GM23338 (cell line): ENCODE results near the gene LYZL1. TPM values are rescaled to one million over a fixed set of nuclear protein-coding genes. Genes with fewer than 3 reads are reported as not detected.
"Not testable (repeated sequence)": the region's sequence is repeated elsewhere in the genome, so short reads cannot be mapped to it uniquely, and the experiment has no call there.

Experiments used
- ATAC-seq: fragments of 200-7000 bp; cut with Tn5 transposase; 3 replicates; pipeline ENCODE4 v1.9.1; 2020
- DNase-seq: peaks from one replicate; pipeline ENCODE4 v3.0.0-alpha.2; 2015; ENCODE audit warnings: low spot score
- H2AFZ ChIP-seq: fragments of 200-600 bp; sonication (generic); 2 replicates; pipeline ENCODE4 v1.8.0; 2016; ENCODE audit warnings: antibody characterized with exemption, mild to moderate bottlenecking, moderate library complexity
- H3F3A ChIP-seq: fragments of 200-600 bp; sonication (generic); replicated peaks from 2 replicates; pipeline ENCODE4 v1.8.0; 2017; ENCODE audit warnings: antibody characterized with exemption, mixed run types, low read depth
- H3K27ac ChIP-seq: fragments of 200-600 bp; sonication (generic); 2 replicates; pipeline ENCODE4 v1.6.1; 2016; ENCODE audit warnings: low read depth
- H3K27me3 ChIP-seq: fragments of 200-600 bp; sonication (generic); 2 replicates; pipeline ENCODE4 v1.8.0; 2016; ENCODE audit warnings: mild to moderate bottlenecking, mixed run types, moderate library complexity; ENCODE audit not compliant: insufficient read depth
- H3K36me3 ChIP-seq: fragments of 200-600 bp; sonication (generic); 2 replicates; pipeline ENCODE4 v1.8.0; 2016; ENCODE audit warnings: mild to moderate bottlenecking; ENCODE audit not compliant: insufficient read depth
- H3K4me1 ChIP-seq: fragments of 200-600 bp; sonication (generic); 2 replicates; pipeline ENCODE4 v1.8.0; 2016; ENCODE audit warnings: mild to moderate bottlenecking, moderate library complexity; ENCODE audit not compliant: insufficient read depth
- H3K4me2 ChIP-seq: fragments of 200-600 bp; sonication (generic); 2 replicates; pipeline ENCODE4 v1.7.1; 2017; ENCODE audit warnings: mixed run types
- H3K4me3 ChIP-seq: fragments of 200-600 bp; sonication (generic); 2 replicates; pipeline ENCODE4 v1.6.1; 2016; ENCODE audit warnings: mixed run types
- H3K79me2 ChIP-seq: fragments of 200-600 bp; sonication (generic); replicated peaks from 2 replicates; pipeline ENCODE4 v1.8.0; 2017; ENCODE audit warnings: mild to moderate bottlenecking; ENCODE audit not compliant: insufficient read depth
- H3K9me2 ChIP-seq: fragments of 200-600 bp; sonication (generic); 2 replicates; pipeline ENCODE4 v1.8.0; 2017; ENCODE audit not compliant: insufficient read depth
- H4K20me1 ChIP-seq: fragments of 200-600 bp; sonication (generic); replicated peaks from 2 replicates; pipeline ENCODE4 v1.8.0; 2017; ENCODE audit warnings: mild to moderate bottlenecking; ENCODE audit not compliant: insufficient read depth
- H3K27ac Mint-ChIP-seq: 2 replicates; pipeline ENCODE4 v1.8.0; 2020; ENCODE audit warnings: inconsistent platforms, mild to moderate bottlenecking, moderate library complexity, mixed read lengths
- H3K27me3 Mint-ChIP-seq: 3 replicates; pipeline ENCODE4 v1.8.0; 2022; ENCODE audit warnings: low read depth, mild to moderate bottlenecking, moderate library complexity, mixed read lengths, inconsistent platforms; ENCODE audit not compliant: insufficient read depth, poor library complexity
- H3K36me3 Mint-ChIP-seq: 3 replicates; pipeline ENCODE4 v1.8.0; 2021; ENCODE audit warnings: low read depth, mild to moderate bottlenecking, inconsistent platforms, moderate library complexity, mixed read lengths
- H3K4me1 Mint-ChIP-seq: 3 replicates; pipeline ENCODE4 v1.8.0; 2020; ENCODE audit warnings: mild to moderate bottlenecking, inconsistent platforms, mixed read lengths
- H3K4me3 Mint-ChIP-seq: 3 replicates; pipeline ENCODE4 v1.8.0; 2021; ENCODE audit warnings: moderate library complexity, mild to moderate bottlenecking, inconsistent platforms, mixed read lengths
- H3K9me3 Mint-ChIP-seq: 3 replicates; pipeline ENCODE4 v1.8.0; 2020; ENCODE audit warnings: moderate library complexity, mild to moderate bottlenecking, inconsistent platforms, mixed read lengths
- CREB1 ChIP-seq: fragments of 250-450 bp; sonication (Bioruptor Pico); IDR thresholded peaks from 2 replicates; pipeline ENCODE4 v1.5.0; 2020; ENCODE audit warnings: low read depth, mild to moderate bottlenecking, moderate library complexity
- CTCF ChIP-seq, 2 experiments: fragments of 200-600 bp in 1 of 2; sonication (generic) in 1 of 2; conservative IDR thresholded peaks; 2 replicates each; pipeline versions ENCODE4 v1.5.1 to v1.6.1; 2016 to 2017; ENCODE audit warnings: antibody characterized with exemption in 2 of 2, low read depth in 2 of 2, mild to moderate bottlenecking in 2 of 2, moderate library complexity in 1 of 2
- ETS1 ChIP-seq: IDR thresholded peaks from 2 replicates; pipeline ENCODE4 v1.6.1; 2016; ENCODE audit warnings: antibody characterized with exemption
- EZH2 ChIP-seq: fragments of 200-600 bp; sonication (generic); IDR thresholded peaks from one replicate; pipeline ENCODE4 v1.8.0; 2017; ENCODE audit warnings: antibody characterized with exemption, mild to moderate bottlenecking, low read depth; ENCODE audit not compliant: unreplicated experiment
- EZH2phosphoT487 ChIP-seq: fragments of 200-600 bp; sonication (generic); IDR thresholded peaks from one replicate; pipeline ENCODE4 v1.8.1; 2018; ENCODE audit warnings: antibody characterized with exemption; ENCODE audit not compliant: unreplicated experiment
- JUNB ChIP-seq: IDR thresholded peaks from one replicate; pipeline ENCODE4 v1.6.1; 2016; ENCODE audit warnings: antibody characterized with exemption; ENCODE audit not compliant: unreplicated experiment
- NANOG ChIP-seq: IDR thresholded peaks from 2 replicates; pipeline ENCODE4 v1.6.1; 2016; ENCODE audit warnings: antibody characterized with exemption, borderline replicate concordance
- REST ChIP-seq: IDR thresholded peaks from one replicate; pipeline ENCODE4 v1.6.1; 2018; ENCODE audit warnings: antibody characterized with exemption; ENCODE audit not compliant: unreplicated experiment
- STAT1 ChIP-seq: IDR thresholded peaks from one replicate; pipeline ENCODE4 v1.6.1; 2016; ENCODE audit warnings: antibody characterized with exemption; ENCODE audit not compliant: unreplicated experiment
- ZNF331 ChIP-seq: fragments of 250-450 bp; sonication (Bioruptor Pico); IDR thresholded peaks from 2 replicates; pipeline ENCODE4 v1.5.0; 2020; ENCODE audit warnings: low read depth, mild to moderate bottlenecking, moderate library complexity
- polyA plus RNA-seq: library from polyadenylated mRNA; unstranded; fragments of >200 nt; fragmentation: Nextera tagmentation; extraction: Ambion mirVana; gene quantifications from 2 replicates; pipeline ENCODE4 v1.2.1, GENCODE V29; 2016
- total RNA-seq: library from RNA; depleted of rRNA; stranded (reverse); fragments of >200 nt; shearing (Covaris generic); gene quantifications from 2 replicates; pipeline ENCODE4 v1.2.3, GENCODE V29; 2014

LYZL1 gene
- total and polyA plus RNA-seq, 2 experiments from 2014 or later, result not detected

GRCh38 chr10:29317423-29318021 lies 28.7 kb downstream of the LYZL1 start:
- H3K4me1 Mint-ChIP-seq, result peaks cover 15% of the 10 kb centered on the region
- H3K9me3 Mint-ChIP-seq, result no peaks in the 10 kb centered on the region
- Histone ChIP-seq H3K27ac (no peak overlapping the region), H3F3A (no peaks in the 10 kb centered on the region), H4K20me1 (no peaks in the 10 kb centered on the region), H3K4me1 (0 out of 2 replicates have a peak, but pooled peaks cover 3% of the 10 kb centered on the region), H3K4me3 (no peak overlapping the region), H3K36me3 (no peaks in the 10 kb centered on the region), H3K79me2 (no peaks in the 10 kb centered on the region), H3K4me2 (no peak overlapping the region), H3K27me3 (no peaks in the 10 kb centered on the region), H2AFZ (peak overlapping the region; percentile 76; the same call in 1 of the 2 replicates), H3K9me2 (no peaks in the 10 kb centered on the region)
- no peak overlapping the region for H3K27ac Mint-ChIP-seq
- H3K36me3 Mint-ChIP-seq, result no peaks in the 10 kb centered on the region
- H3K27me3 Mint-ChIP-seq, result peaks cover 7% of the 10 kb centered on the region
- H3K4me3 Mint-ChIP-seq, result no peak overlapping the region
- DNase-seq (no peak), ATAC-seq (no peak)
- no peak for TF ChIP-seq EZH2phosphoT487
- TF ChIP-seq JUNB, result no peak
- TF ChIP-seq REST, result no peak
- TF ChIP-seq NANOG, result no peak
- no peak for TF ChIP-seq ETS1
- TF ChIP-seq CTCF (conservative IDR thresholded peaks at IDR 0.05; ENCODE audit: low read depth in 2 of 2), result no peak
- TF ChIP-seq EZH2, result no peak
- no peak for TF ChIP-seq STAT1
- no peak for TF ChIP-seq ZNF331 (CRISPR knock-in tag)
- TF ChIP-seq CREB1 (CRISPR knock-in tag), result no peak

GRCh38 chr10:29318141-29319071 lies 29.5 kb downstream of the LYZL1 start:
- not testable (repeated sequence) for H3K9me3 Mint-ChIP-seq, H3K27me3 Mint-ChIP-seq, H3K4me2 ChIP-seq, H3K4me3 ChIP-seq, H3K27me3 ChIP-seq, H3K79me2 ChIP-seq, H3K36me3 ChIP-seq, H4K20me1 ChIP-seq, H3K27ac Mint-ChIP-seq, H3F3A ChIP-seq, H3K27ac ChIP-seq, H3K36me3 Mint-ChIP-seq, H3K4me3 Mint-ChIP-seq, H3K9me2 ChIP-seq, H3K4me1 ChIP-seq
- H3K4me1 Mint-ChIP-seq, result peaks cover 21% of the 10 kb centered on the region
- DNase-seq, result peak; percentile 37
- ATAC-seq, result peak; percentile 84
- H2AFZ ChIP-seq, result peak overlapping the region; percentile 76
